ENCODE data around the gene DNAJB5.

GRCh38 chr9:34996905-34997279 is 7.3 kb downstream of the DNAJB5 start:
- TF ChIP-seq CTCF (IDR thresholded peaks at IDR 0.05), result no peak
- no peak for TF ChIP-seq EP300 (IDR thresholded peaks at IDR 0.05)
